Gastroesophageal sphincter (tissue), 4 donors: Measurements from ENCODE around the gene ZNF837. TPM values are rescaled to one million over a fixed set of nuclear protein-coding genes. Genes with fewer than 3 reads are reported as not detected.

Experiments used
- ATAC-seq: fragments of 150-250 bp; one replicate; pipeline ENCODE4 v1.9.1; 2016; ENCODE audit warnings: mild to moderate bottlenecking, moderate library complexity
- H3K27ac ChIP-seq, 4 donors: fragments of 200-600 bp; sonication (generic) in 3 of 4; 1 replicate in 3 of 4; 2 replicates in 1 of 4; pipeline ENCODE4 v1.5.1; 2016 to 2019
- H3K27me3 ChIP-seq: fragments of 200-600 bp; sonication (generic); one replicate; pipeline ENCODE4 v1.5.1; 2019
- H3K36me3 ChIP-seq, 2 donors: fragments of 200-600 bp; sonication (generic); one replicate each; pipeline ENCODE4 v1.5.1; 2019; ENCODE audit warnings: control low read depth in 1 of 2
- H3K4me1 ChIP-seq, 3 donors: fragments of 200-600 bp; sonication (generic); 1 replicate in 2 of 3; 2 replicates in 1 of 3; pipeline ENCODE4 v1.5.1; 2016 to 2019; ENCODE audit warnings: control low read depth in 2 of 3
- H3K4me3 ChIP-seq, 2 donors: fragments of 200-600 bp; sonication (generic); one replicate each; pipeline ENCODE4 v1.5.1; 2019; ENCODE audit warnings: mild to moderate bottlenecking in 1 of 2, moderate library complexity in 1 of 2
- H3K9me3 ChIP-seq, 3 donors: fragments of 200-600 bp; sonication (generic); one replicate each; pipeline ENCODE4 v1.5.1; 2017 to 2019; ENCODE audit warnings: control low read depth in 2 of 3
- EP300 ChIP-seq: sonication (generic); formaldehyde crosslinking; IDR thresholded peaks from one replicate; pipeline ENCODE4 v1.6.1; 2017; ENCODE audit warnings: antibody characterized with exemption, mild to moderate bottlenecking
- POLR2A ChIP-seq, 2 donors: fragments of 450-650 bp; IDR thresholded peaks; one replicate each; pipeline ENCODE4 v1.6.1; 2017; ENCODE audit warnings: antibody characterized with exemption in 2 of 2, mild to moderate bottlenecking in 2 of 2, moderate library complexity in 1 of 2
- POLR2AphosphoS5 ChIP-seq: sonication (generic); formaldehyde crosslinking; IDR thresholded peaks from one replicate; pipeline ENCODE4 v1.6.1; 2017; ENCODE audit warnings: antibody characterized with exemption
- WGBS, 2 donors: methylation state at CpG; one replicate each; pipeline ENCODE4 v1.1.5; 2018; ENCODE audit warnings: low coverage in 1 of 2; 5-methylcytosine and 5-hydroxymethylcytosine counted together
- total RNA-seq, 4 donors: library from RNA; depleted of rRNA; stranded (reverse); fragments of >200 nt; gene quantifications; one replicate each; pipeline ENCODE4 v1.1.0, GENCODE V29; 2016
- TF ChIP-seq, protein P1 (sequence below), 4 experiments: fragments of 200-600 bp in 2 of 4; fragments of 450-650 bp in 2 of 4; sonication (generic) in 1 of 4; IDR thresholded peaks; one replicate each; pipeline ENCODE4 v1.5.1; 2017 to 2019; ENCODE audit warnings: antibody characterized with exemption in 4 of 4, mild to moderate bottlenecking in 2 of 4, moderate library complexity in 2 of 4

Gene ZNF837
- total RNA-seq, 4 donors from 2014 or later: 0.99 to 3.7 (median 2.4) TPM

DNA sequence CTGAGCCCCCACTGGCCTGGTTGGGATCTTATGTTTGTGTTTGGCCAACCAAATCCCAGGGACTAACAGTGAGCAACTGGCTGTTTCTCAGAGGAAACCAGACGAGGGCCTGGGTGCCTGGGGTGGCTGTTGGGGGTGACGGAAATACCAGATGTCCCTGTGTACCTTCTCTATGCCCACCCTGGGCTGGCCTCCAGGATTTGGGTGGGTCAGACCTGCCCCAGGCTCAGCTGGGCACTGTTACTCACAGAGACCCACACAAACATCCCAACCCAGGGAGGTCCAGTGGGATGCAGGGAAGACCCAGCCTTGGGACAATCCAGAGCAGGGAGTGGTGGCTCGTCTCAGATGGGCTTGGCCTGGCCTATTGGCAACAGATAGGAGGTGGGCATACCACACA is 45.2 kb downstream of the ZNF837 start:
- no peak for ATAC-seq
- 100% methylated on average over 1 of the region's 3 CpGs; no CpG with 5 or more reads in 1 of the 2 donors for WGBS, 2 donors
- Histone ChIP-seq H3K36me3 (peaks cover 0 to 59% of the 10 kb centered on the region in 2 donors), H3K9me3 (no peaks in the 10 kb centered on the region), H3K4me3 (no peak overlapping the region), H3K27me3 (no peaks in the 10 kb centered on the region), H3K4me1 (no peaks in the 10 kb centered on the region), H3K27ac (no peak overlapping the region)
- TF ChIP-seq, protein P1, sequence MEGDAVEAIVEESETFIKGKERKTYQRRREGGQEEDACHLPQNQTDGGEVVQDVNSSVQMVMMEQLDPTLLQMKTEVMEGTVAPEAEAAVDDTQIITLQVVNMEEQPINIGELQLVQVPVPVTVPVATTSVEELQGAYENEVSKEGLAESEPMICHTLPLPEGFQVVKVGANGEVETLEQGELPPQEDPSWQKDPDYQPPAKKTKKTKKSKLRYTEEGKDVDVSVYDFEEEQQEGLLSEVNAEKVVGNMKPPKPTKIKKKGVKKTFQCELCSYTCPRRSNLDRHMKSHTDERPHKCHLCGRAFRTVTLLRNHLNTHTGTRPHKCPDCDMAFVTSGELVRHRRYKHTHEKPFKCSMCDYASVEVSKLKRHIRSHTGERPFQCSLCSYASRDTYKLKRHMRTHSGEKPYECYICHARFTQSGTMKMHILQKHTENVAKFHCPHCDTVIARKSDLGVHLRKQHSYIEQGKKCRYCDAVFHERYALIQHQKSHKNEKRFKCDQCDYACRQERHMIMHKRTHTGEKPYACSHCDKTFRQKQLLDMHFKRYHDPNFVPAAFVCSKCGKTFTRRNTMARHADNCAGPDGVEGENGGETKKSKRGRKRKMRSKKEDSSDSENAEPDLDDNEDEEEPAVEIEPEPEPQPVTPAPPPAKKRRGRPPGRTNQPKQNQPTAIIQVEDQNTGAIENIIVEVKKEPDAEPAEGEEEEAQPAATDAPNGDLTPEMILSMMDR (IDR thresholded peaks at IDR 0.05): no peak
- TF ChIP-seq POLR2AphosphoS5 (no peak), EP300 (no peak), POLR2A (IDR thresholded peaks at IDR 0.05) (no peak)

DNA sequence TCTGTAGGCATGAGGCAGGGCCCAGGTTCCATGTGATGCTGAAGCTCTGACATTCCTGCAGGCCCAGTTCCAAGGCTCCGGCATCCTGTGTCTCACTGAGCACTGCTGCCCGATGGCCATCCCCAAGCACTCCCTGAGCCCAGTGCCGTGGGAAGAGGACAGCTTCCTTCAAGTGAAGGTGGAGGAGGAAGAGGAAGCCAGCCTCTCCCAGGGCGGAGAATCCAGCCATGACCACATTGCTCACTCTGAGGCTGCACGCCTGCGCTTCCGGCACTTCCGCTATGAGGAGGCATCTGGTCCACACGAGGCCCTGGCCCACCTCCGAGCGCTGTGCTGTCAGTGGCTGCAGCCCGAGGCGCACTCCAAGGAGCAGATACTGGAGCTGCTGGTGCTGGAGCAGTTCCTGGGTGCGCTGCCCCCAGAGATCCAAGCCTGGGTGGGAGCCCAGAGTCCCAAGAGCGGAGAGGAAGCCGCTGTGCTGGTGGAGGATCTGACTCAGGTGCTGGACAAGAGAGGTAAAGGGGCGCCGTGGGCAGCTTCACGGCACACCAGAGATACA is 46.1 kb downstream of the ZNF837 start:
- Histone ChIP-seq H3K9me3 (no peaks in the 10 kb centered on the region), H3K27ac (no peak overlapping the region), H3K4me3 (no peak overlapping the region), H3K27me3 (no peaks in the 10 kb centered on the region), H3K4me1 (no peaks in the 10 kb centered on the region), H3K36me3 (peaks cover 0 to 52% of the 10 kb centered on the region in 2 donors)
- TF ChIP-seq POLR2AphosphoS5: no peak
- no peak for TF ChIP-seq EP300
- TF ChIP-seq, protein P1 (IDR thresholded peaks at IDR 0.05): no peak
- no peak for TF ChIP-seq POLR2A (IDR thresholded peaks at IDR 0.05)
- 83% methylated on average over 2 of the region's 19 CpGs; no CpG with 5 or more reads in 1 of the 2 donors for WGBS, 2 donors
- ATAC-seq: no peak

DNA sequence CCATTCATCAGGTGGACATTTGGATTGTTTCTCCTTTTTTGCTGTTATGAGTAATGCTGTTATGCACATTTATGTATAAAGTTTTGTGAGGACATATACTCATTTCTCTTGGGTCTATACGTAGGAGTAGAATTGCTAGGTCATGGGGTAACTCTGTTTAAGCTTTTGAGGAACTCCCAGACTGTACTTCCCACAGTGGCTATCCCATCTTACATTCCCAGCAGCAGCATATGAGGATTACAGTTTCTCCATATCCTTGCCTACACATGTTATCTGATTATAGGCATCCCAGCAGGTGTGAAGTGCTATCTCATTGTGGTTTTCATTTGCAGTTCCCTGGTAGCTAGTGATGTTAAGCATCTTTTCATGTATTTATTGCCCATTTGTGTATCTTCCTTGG is 48.1 kb downstream of the ZNF837 start:
- no peak for ATAC-seq
- WGBS, 2 donors: 57 to 90% methylated on average over 1 of the region's 1 CpG
- no peak overlapping the region for H3K4me3 ChIP-seq

DNA sequence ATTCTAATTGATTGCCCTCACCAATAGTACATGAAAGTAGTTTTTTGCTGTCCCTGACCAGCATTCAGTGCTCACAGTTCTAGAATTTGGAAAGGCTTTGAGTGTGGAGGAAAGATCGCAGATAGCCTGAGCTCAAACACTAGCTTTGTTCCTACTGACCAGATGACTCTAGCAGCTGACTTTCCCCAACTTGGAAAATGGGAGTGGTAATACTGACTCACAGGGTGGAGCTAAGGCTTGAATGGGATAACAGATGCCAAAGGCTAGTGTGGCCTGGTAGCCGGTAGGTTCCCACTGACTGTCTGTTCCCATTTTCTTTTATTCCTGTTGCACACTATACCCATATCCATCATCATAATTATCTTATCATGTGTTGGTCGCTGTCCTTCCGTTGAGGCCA is 50.4 kb downstream of the ZNF837 start:
- WGBS, 2 donors: 56 to 100% methylated on average over 2 to 3 of the region's 4 CpGs
- no peak for ATAC-seq

More for the DNA sequence above, 48.1 kb downstream of the ZNF837 start:
- TF ChIP-seq EP300: no peak
- TF ChIP-seq, protein P1 (IDR thresholded peaks at IDR 0.05): no peak
- no peak for TF ChIP-seq POLR2A (IDR thresholded peaks at IDR 0.05)
- no peak for TF ChIP-seq POLR2AphosphoS5
- no peaks in the 10 kb centered on the region for H3K9me3 ChIP-seq
- no peak overlapping the region for H3K27ac ChIP-seq
- peaks cover 3 to 18% (median 5%) of the 10 kb centered on the region in 3 donors for H3K4me1 ChIP-seq
- H3K27me3 ChIP-seq: no peaks in the 10 kb centered on the region
- H3K36me3 ChIP-seq: peaks cover 0 to 31% of the 10 kb centered on the region in 2 donors

More for the DNA sequence above, 50.4 kb downstream of the ZNF837 start:
- Histone ChIP-seq H3K27ac (no peak overlapping the region), H3K4me1 (peaks cover 3 to 33% (median 15%) of the 10 kb centered on the region in 3 donors), H3K4me3 (no peak overlapping the region), H3K9me3 (no peaks in the 10 kb centered on the region), H3K27me3 (no peaks in the 10 kb centered on the region), H3K36me3 (peaks cover 0 to 12% of the 10 kb centered on the region in 2 donors)
- TF ChIP-seq POLR2A (IDR thresholded peaks at IDR 0.05) (no peak), POLR2AphosphoS5 (no peak), EP300 (no peak)
- TF ChIP-seq, protein P1 (IDR thresholded peaks at IDR 0.05): no peak
